Measurements from ENCODE around the gene FCHO2.

Gene FCHO2

DNA sequence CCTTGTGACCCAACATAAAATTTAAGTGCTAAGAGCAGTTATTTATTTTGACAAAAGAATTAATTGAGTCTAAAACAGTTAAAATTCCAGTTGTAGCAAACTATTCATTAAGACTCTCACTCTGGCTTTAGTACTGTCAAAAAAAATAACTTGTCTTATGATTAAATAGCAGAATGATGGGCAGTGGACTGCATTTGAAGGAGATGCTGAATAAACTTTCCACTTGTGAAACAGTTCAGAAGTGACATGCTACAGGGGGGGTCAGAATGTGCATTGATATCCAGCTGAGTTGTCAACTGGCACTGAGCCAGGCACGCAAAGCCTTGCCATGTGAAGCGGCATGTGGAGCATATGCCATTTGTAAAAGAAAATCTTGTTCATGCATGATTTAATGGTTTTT is 76.0 kb downstream of the FCHO2 start:
- no peak for DNase-seq

GRCh38 chr5:73032635-73033034 is 76.8 kb downstream of the FCHO2 start:
- DNase-seq, result no peak

GRCh38 chr5:73037545-73037944 is 81.7 kb downstream of the FCHO2 start:
- DNase-seq, result no peak

DNA sequence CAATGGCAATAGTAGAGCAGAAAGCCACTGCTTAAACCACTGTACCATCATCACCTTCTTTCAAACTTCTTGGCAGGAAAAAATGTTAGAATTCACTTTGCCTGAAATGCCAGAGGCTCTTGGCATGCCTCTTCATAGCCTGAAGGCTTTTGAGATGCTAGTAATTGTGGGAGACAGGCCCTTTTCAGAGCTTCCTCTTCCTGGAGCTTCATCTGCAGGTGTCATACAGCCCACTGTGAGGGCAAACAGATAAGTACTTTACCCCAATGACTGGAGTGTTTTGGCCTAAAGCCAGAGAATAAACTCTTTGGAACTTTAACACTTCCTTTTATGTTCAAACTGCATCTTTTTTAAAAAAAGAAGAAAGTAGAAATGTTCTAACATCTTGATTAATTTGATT is 83.2 kb downstream of the FCHO2 start:
- no peak for DNase-seq

GRCh38 chr5:73042993-73043392 is 87.2 kb downstream of the FCHO2 start:
- no peak for DNase-seq

GRCh38 chr5:73044546-73044945 is 88.7 kb downstream of the FCHO2 start:
- no peak for DNase-seq

- no peak for DNase-seq
Measured at GRCh38 chr5:73045623-73046022, 89.8 kb downstream of the FCHO2 start.

DNA sequence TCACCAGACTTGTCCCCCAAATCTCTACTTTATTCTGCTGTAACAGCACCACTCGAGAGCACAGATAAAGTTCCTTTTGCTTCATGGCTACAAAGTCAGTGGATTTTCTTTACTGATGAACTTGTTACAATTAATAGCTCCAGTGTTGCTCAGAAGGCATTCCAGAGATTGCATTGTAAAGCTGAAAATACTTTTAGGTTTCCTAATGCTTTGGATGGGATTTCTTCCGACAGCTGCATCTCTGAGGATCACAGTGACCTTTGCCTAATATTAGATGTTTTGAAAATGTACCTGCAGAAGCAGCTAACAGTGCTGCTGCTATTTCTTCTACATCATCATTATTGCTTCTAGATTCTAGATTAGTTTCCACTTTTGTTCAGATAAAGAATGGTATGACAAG is 105.8 kb downstream of the FCHO2 start:
- DNase-seq, result no peak

GRCh38 chr5:73066466-73066865 is 110.6 kb downstream of the FCHO2 start:
- no peak for DNase-seq

GRCh38 chr5:73067213-73067612 is 111.4 kb downstream of the FCHO2 start:
- no peak for DNase-seq

DNA sequence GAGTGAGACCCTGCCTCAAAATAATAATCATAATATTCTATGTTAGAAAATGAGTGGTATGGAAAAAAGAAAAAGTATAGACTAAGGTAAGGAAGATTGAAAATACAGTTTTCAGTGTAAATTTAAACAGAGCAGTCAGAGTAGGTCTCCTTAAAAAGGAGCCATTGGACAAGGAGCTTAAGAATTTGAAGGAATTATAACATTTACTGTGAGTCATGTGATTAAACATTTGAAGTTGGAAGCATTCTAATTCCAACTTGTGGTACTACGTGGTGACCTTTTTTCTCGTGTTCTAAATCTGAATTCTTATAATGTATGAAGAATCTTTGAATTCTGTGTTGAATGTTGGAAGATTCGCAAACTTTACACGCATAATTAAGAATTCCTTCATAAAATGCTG is 125.3 kb downstream of the FCHO2 start:
- DNase-seq, result no peak

GRCh38 chr5:73088026-73088425 is 132.2 kb downstream of the FCHO2 start:
- no peak for DNase-seq

GRCh38 chr5:73093943-73094342 is 138.1 kb downstream of the FCHO2 start:
- DNase-seq, result peak; percentile 28

DNA sequence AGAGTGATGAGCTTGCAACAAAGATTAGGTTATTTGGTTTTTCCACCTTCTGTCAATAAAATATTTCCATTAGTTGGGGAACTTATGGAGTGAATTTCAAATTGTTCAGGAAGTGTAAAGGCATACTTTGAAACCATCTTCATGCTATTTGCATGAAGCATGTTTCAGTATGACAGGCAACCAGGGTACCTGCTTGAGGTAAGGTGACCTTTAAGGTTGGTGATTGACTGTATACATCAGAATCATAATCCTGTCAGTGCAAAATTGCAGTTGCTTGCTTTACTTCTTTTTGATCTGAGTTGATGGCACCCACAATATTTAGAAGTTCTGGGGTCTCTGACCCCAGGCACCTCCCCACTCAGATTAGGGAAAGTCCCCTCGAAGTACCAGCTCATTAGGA is 138.6 kb downstream of the FCHO2 start:
- DNase-seq, result no peak

GRCh38 chr5:73095564-73096238 is 139.9 kb downstream of the FCHO2 start:
- DNase-seq, result peak; percentile 44

- peak; percentile 66 for DNase-seq
Measured at GRCh38 chr5:73096239-73096575, 140.4 kb downstream of the FCHO2 start.

DNA sequence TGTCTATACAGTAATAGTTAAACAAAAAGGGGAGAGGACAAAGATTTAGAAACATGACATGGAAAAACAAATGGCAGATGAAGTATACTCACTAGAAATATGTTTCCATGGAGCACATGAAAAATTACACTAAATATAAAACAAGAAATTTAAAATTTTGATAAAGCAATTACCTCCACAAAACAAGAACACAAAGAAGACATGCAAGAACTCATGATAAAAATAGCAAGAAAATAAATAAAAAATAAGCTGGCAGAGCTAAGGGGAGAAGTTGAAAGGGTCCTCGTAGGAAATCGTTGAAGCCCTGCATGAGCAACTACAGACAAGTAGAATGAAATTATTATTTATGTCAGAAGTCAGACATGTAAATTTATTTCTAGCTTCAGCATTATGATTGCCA is 141.9 kb downstream of the FCHO2 start:
- no peak for DNase-seq

GRCh38 chr5:73100109-73100508 is 144.3 kb downstream of the FCHO2 start:
- no peak for DNase-seq

GRCh38 chr5:73103870-73104299 is 148.0 kb downstream of the FCHO2 start:
- no peak for DNase-seq

GRCh38 chr5:73104326-73104725 is 148.5 kb downstream of the FCHO2 start:
- DNase-seq, result no peak

- DNase-seq, result no peak
Measured at GRCh38 chr5:73106335-73106734, 150.5 kb downstream of the FCHO2 start.

DNA sequence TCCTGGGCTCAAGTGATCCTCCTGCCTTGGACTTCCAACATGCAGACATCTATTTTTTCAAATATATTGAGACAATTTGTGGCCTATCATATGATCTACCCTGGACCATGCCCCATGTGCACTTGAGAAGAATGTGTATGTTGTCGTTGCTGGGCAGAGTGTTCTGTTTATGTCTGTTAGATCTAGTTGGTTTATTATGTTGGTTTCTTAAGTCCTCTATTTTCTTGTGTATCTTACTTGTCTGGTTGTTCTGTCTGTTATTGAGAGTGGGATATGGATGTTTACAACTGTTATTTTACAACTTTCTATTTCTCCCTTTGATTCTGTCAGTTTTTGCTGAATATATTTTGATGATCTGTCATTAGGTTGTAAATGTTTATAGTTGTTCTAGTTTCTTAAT is 154.3 kb downstream of the FCHO2 start:
- no peak for DNase-seq

GRCh38 chr5:73111536-73111935 is 155.7 kb downstream of the FCHO2 start:
- no peak for DNase-seq

GRCh38 chr5:73112359-73112758 is 156.5 kb downstream of the FCHO2 start:
- no peak for DNase-seq

GRCh38 chr5:73114044-73114688 is 158.3 kb downstream of the FCHO2 start:
- DNase-seq, result no peak

Measured in NK-92 treated with Interleukin-12 subunit alpha and Interleukin-12 subunit beta, amount 100 ng/mL, for 24 hours (cell line).